ENCODE measurements around the gene RAPGEF4. TPM values are rescaled to one million over a fixed set of nuclear protein-coding genes. Genes with fewer than 3 reads are reported as not detected.

Gene RAPGEF4
- total and polyA plus RNA-seq, 4 donors: 6.4 to 33.5 (median 8.6) TPM

DNA sequence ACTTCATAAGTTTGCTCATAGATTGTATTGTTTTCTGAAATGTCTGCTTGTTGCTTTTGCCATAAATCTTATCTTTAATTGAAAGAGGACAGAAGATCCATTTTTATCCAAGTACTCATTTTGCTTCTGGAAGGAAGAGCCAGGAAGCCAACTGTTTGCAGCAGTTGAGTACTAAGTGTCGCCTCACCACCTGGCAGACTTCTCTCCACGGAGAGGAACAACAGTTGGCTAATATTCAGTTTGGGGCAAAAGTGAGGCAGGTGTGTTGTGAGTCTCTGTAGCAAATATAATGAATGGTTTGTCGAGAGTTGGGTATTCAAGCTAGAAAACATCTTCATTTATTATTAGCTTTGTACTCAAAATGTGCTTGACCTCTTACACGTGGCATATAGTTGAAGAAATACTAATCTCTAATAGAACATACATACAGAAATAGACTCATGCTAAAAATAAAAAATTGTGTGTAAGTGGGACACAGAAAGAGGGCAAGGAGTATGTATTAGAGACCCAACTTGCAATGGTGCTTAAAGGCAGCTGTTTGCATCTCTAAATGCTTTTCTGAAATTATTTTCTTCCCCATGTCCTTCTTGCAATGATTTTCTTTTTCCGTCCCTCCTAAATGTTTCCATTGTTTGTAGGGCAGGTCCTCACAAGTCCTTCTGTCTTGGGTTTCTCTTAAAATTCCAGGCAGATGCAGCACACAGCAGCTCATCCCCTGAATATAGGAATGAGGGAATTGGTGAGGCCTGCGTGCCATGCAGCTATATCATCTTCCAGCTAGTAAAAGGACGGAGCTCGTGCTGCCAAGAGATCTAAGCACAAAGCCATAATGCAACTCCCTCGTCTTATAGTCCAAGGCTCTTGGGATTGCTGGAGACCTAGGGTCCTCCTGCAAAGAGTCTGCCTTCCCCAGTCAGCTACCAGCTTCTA, 295.2 kb downstream of the RAPGEF4 start:
- 84 to 87% methylated on average over 9 of the region's 9 CpGs for WGBS, 2 donors
- H3K9ac ChIP-seq (ENCODE audit: insufficient read depth in 1 of 2, low read length in 2 of 2): no peak overlapping the region

DNA sequence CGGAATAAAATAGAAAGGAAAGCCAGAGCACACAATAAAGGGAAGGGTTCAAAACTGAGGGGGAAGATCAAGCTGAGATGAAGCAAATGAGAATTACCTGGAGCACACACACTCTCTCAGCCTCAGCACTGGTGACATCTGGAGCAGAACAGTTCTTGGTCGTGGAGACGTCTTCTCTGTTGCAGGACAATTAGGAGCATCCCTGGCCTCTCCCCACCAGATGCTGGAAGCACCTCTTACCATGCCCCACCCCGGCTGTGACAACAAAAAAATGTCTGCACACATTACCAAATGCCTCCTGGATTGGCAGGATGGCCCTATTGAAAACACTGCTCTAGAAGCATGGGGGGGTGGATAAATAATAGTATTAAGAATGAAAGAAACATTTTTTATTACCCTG, 296.4 kb downstream of the RAPGEF4 start:
- Histone ChIP-seq H3K9ac (ENCODE audit: insufficient read depth in 1 of 2, low read length in 2 of 2) (no peak overlapping the region), H3K4me1 (ENCODE audit: control insufficient read depth in 5 of 5, insufficient read depth in 5 of 5, low read length in 5 of 5) (peaks cover 0 to 21% (median 6%) of the 10 kb centered on the region in 5 donors), H3K36me3 (ENCODE audit: control insufficient read depth in 4 of 4, insufficient read depth in 4 of 4, low read length in 4 of 4) (peaks cover 0 to 2% (median 0%) of the 10 kb centered on the region in 4 donors), H3K27me3 (ENCODE audit: control insufficient read depth in 3 of 3, insufficient read depth in 3 of 3, low read length in 2 of 3) (no peaks in the 10 kb centered on the region), H3K4me3 (no peak overlapping the region), H3K27ac (ENCODE audit: low read depth in 1 of 2, low read length in 1 of 2) (no peak overlapping the region), H3K9me3 (ENCODE audit: control insufficient read depth in 4 of 4, insufficient read depth in 3 of 4, low read length in 3 of 4) (no peaks in the 10 kb centered on the region)
- ATAC-seq (ENCODE audit: insufficient read depth, low FRiP score) (no peak), DNase-seq (no peak)
- WGBS, 2 donors: 93% methylated on average over 4 of the region's 4 CpGs
- TF ChIP-seq, protein P1, sequence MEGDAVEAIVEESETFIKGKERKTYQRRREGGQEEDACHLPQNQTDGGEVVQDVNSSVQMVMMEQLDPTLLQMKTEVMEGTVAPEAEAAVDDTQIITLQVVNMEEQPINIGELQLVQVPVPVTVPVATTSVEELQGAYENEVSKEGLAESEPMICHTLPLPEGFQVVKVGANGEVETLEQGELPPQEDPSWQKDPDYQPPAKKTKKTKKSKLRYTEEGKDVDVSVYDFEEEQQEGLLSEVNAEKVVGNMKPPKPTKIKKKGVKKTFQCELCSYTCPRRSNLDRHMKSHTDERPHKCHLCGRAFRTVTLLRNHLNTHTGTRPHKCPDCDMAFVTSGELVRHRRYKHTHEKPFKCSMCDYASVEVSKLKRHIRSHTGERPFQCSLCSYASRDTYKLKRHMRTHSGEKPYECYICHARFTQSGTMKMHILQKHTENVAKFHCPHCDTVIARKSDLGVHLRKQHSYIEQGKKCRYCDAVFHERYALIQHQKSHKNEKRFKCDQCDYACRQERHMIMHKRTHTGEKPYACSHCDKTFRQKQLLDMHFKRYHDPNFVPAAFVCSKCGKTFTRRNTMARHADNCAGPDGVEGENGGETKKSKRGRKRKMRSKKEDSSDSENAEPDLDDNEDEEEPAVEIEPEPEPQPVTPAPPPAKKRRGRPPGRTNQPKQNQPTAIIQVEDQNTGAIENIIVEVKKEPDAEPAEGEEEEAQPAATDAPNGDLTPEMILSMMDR (IDR thresholded peaks at IDR 0.05; ENCODE audit: control extremely low read depth, extremely low read depth): no peak

More for the DNA sequence above, 295.2 kb downstream of the RAPGEF4 start:
- TF ChIP-seq, protein P1 (IDR thresholded peaks at IDR 0.05; ENCODE audit: control extremely low read depth, extremely low read depth): no peak
- H3K4me3 ChIP-seq: no peak overlapping the region
- DNase-seq (no peak), ATAC-seq (ENCODE audit: insufficient read depth, low FRiP score) (no peak)
- no peaks in the 10 kb centered on the region for H3K27me3 ChIP-seq (ENCODE audit: control insufficient read depth in 3 of 3, insufficient read depth in 3 of 3, low read length in 2 of 3)
- H3K9me3 ChIP-seq (ENCODE audit: control insufficient read depth in 4 of 4, insufficient read depth in 3 of 4, low read length in 3 of 4): no peaks in the 10 kb centered on the region
- peak overlapping the region in 1 of 2 donors; percentile 39 for H3K27ac ChIP-seq (ENCODE audit: low read depth in 1 of 2, low read length in 1 of 2)
- peaks cover 0 to 2% (median 0%) of the 10 kb centered on the region in 4 donors for H3K36me3 ChIP-seq (ENCODE audit: control insufficient read depth in 4 of 4, insufficient read depth in 4 of 4, low read length in 4 of 4)
- peaks cover 0 to 16% (median 6%) of the 10 kb centered on the region in 5 donors for H3K4me1 ChIP-seq (ENCODE audit: control insufficient read depth in 5 of 5, insufficient read depth in 5 of 5, low read length in 5 of 5)

DNA sequence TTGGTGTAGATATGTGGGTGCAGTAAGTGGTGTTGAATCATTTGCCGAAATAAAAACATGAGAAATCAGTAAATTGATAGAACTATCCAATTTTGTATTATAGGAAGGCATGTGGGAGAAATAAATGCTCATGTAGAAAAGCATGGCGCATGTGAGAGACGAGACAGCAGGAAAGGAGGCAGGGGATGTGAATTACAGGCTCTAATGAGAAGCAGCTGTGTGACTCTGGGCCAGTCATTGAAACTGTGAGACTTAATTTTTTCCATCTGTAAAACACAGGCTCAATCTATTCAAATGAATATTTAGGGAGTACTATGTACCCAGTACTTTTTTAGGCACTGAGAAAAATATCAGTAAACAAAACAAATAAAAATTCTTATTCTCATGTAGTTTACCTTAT, 297.4 kb downstream of the RAPGEF4 start:
- no peak overlapping the region for H3K27ac ChIP-seq (ENCODE audit: low read depth in 1 of 2, low read length in 1 of 2)
- H3K27me3 ChIP-seq (ENCODE audit: control insufficient read depth in 3 of 3, insufficient read depth in 3 of 3, low read length in 2 of 3): no peaks in the 10 kb centered on the region
- DNase-seq: no peak
- H3K4me1 ChIP-seq (ENCODE audit: control insufficient read depth in 5 of 5, insufficient read depth in 5 of 5, low read length in 5 of 5): peaks cover 0 to 24% (median 14%) of the 10 kb centered on the region in 5 donors
- H3K9ac ChIP-seq (ENCODE audit: insufficient read depth in 1 of 2, low read length in 2 of 2): no peak overlapping the region
- ATAC-seq (ENCODE audit: insufficient read depth, low FRiP score): no peak
- H3K4me3 ChIP-seq: no peak overlapping the region
- H3K36me3 ChIP-seq (ENCODE audit: control insufficient read depth in 4 of 4, insufficient read depth in 4 of 4, low read length in 4 of 4): peaks cover 0 to 2% (median 0%) of the 10 kb centered on the region in 4 donors
- no peaks in the 10 kb centered on the region for H3K9me3 ChIP-seq (ENCODE audit: control insufficient read depth in 4 of 4, insufficient read depth in 3 of 4, low read length in 3 of 4)
- TF ChIP-seq, protein P1 (IDR thresholded peaks at IDR 0.05; ENCODE audit: control extremely low read depth, extremely low read depth): no peak
- WGBS, 2 donors: 94 to 99% methylated on average over 3 of the region's 3 CpGs
